Esophagus muscularis mucosa (tissue), 4 donors: ENCODE data around the gene POLDIP2. TPM values are rescaled to one million over a fixed set of nuclear protein-coding genes. Genes with fewer than 3 reads are reported as not detected.

Experiments used
- DNase-seq: peaks from one replicate; pipeline ENCODE4 v3.0.0-alpha.2; 2017; ENCODE audit errors: extremely low spot score
- H3K27ac ChIP-seq, 4 donors: fragments of 200-600 bp; sonication (generic); replicated peaks in 1 of 4; 1 replicate in 3 of 4; 2 replicates in 1 of 4; pipeline ENCODE4 v1.5.1; 2016 to 2019; ENCODE audit warnings: mild to moderate bottlenecking in 1 of 4
- H3K27me3 ChIP-seq, 4 donors: fragments of 200-600 bp; sonication (generic); one replicate each; pipeline versions ENCODE4 v1.5.1 to v1.6.0; 2016 to 2019
- H3K36me3 ChIP-seq, 4 donors: fragments of 200-600 bp; sonication (generic); one replicate each; pipeline ENCODE4 v1.5.1; 2016 to 2019
- H3K4me1 ChIP-seq, 4 donors: fragments of 200-600 bp; sonication (generic); one replicate each; pipeline ENCODE4 v1.5.1; 2016 to 2019
- H3K4me3 ChIP-seq, 4 donors: fragments of 200-600 bp; sonication (generic); 1 replicate in 2 of 4; 2 replicates in 2 of 4; pipeline ENCODE4 v1.5.1; 2016 to 2019; ENCODE audit warnings: mild to moderate bottlenecking in 4 of 4, moderate library complexity in 1 of 4
- H3K9me3 ChIP-seq, 4 donors: fragments of 200-600 bp; sonication (generic); 1 replicate in 3 of 4; 2 replicates in 1 of 4; pipeline ENCODE4 v1.5.1; 2016 to 2019
- EP300 ChIP-seq: sonication (generic); formaldehyde crosslinking; IDR thresholded peaks from one replicate; pipeline ENCODE4 v1.6.1; 2017; ENCODE audit warnings: antibody characterized with exemption
- POLR2A ChIP-seq: fragments of 450-650 bp; IDR thresholded peaks from one replicate; pipeline ENCODE4 v1.6.1; 2017; ENCODE audit warnings: antibody characterized with exemption, moderate library complexity, mild to moderate bottlenecking, low read depth
- POLR2AphosphoS5 ChIP-seq, 2 donors: sonication (generic); formaldehyde crosslinking; IDR thresholded peaks; one replicate each; pipeline ENCODE4 v1.6.1; 2017; ENCODE audit warnings: antibody characterized with exemption in 2 of 2
- WGBS: methylation state at CpG from one replicate; pipeline ENCODE4 v1.1.5; 2018; 5-methylcytosine and 5-hydroxymethylcytosine counted together
- intact Hi-C: fragments of 100-400 bp; cut with DNase I; formaldehyde crosslinking; loops from one replicate; pipeline ENCODE4 v1.15.1; 2023
- total RNA-seq, 4 donors: library from RNA; depleted of rRNA; stranded (reverse); fragments of >200 nt; gene quantifications; one replicate each; pipeline versions ENCODE4 v1.1.0 to v1.2.1, GENCODE V29; 2016
- TF ChIP-seq, protein P1 (sequence below), 3 experiments: fragments of 200-600 bp in 2 of 3; fragments of 450-650 bp in 1 of 3; sonication (generic) in 2 of 3; IDR thresholded peaks; one replicate each; pipeline ENCODE4 v1.5.1; 2017 to 2019; ENCODE audit warnings: antibody characterized with exemption in 3 of 3, mild to moderate bottlenecking in 2 of 3, moderate library complexity in 1 of 3

POLDIP2 gene
- total RNA-seq, 4 donors from 2014 or later, result 67.7 to 97.5 (median 81.4) TPM

DNA sequence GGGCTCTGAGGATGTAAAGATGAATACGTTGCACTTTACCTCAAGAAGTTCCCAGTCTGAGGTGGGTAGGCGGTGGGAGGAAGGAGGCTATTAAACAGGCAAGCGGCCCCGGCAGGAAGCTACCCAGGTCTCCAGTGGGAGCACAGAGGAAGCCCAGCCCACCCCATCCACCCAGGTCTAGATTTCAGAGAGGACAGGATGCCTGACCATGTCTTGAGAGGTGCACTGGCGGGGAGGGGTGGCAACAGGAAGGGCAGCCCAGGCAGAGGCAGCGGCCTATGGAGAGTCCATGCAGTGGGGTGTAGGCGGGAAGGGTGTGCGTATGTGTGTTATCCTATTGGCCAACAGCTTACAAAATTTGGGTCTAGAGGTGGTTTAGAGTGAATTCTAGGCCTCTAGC, 28.1 kb upstream of the POLDIP2 start:
- 87% methylated on average over 8 of the region's 8 CpGs for WGBS
- H3K36me3 ChIP-seq, result peaks cover 22 to 64% (median 39%) of the 10 kb centered on the region in 4 donors
- H3K27me3 ChIP-seq, result no peaks in the 10 kb centered on the region
- H3K27ac ChIP-seq, result no peak overlapping the region
- peak overlapping the region; percentile 46 to 59 (median 46) for H3K4me3 ChIP-seq
- no peak for DNase-seq
- no peaks in the 10 kb centered on the region for H3K9me3 ChIP-seq
- peaks cover 8 to 15% (median 11%) of the 10 kb centered on the region in 4 donors for H3K4me1 ChIP-seq
- no peak for TF ChIP-seq POLR2AphosphoS5 (IDR thresholded peaks at IDR 0.05)
- TF ChIP-seq, protein P1, sequence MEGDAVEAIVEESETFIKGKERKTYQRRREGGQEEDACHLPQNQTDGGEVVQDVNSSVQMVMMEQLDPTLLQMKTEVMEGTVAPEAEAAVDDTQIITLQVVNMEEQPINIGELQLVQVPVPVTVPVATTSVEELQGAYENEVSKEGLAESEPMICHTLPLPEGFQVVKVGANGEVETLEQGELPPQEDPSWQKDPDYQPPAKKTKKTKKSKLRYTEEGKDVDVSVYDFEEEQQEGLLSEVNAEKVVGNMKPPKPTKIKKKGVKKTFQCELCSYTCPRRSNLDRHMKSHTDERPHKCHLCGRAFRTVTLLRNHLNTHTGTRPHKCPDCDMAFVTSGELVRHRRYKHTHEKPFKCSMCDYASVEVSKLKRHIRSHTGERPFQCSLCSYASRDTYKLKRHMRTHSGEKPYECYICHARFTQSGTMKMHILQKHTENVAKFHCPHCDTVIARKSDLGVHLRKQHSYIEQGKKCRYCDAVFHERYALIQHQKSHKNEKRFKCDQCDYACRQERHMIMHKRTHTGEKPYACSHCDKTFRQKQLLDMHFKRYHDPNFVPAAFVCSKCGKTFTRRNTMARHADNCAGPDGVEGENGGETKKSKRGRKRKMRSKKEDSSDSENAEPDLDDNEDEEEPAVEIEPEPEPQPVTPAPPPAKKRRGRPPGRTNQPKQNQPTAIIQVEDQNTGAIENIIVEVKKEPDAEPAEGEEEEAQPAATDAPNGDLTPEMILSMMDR (IDR thresholded peaks at IDR 0.05), result no peak
- TF ChIP-seq POLR2A, result no peak
- no peak for TF ChIP-seq EP300
- intact Hi-C loops, result no loop called here

- 37% methylated on average over 2 of the region's 29 CpGs for WGBS
- no peak for DNase-seq
- Histone ChIP-seq H3K27ac (no peak overlapping the region), H3K36me3 (peaks cover 22 to 60% (median 36%) of the 10 kb centered on the region in 4 donors), H3K9me3 (no peaks in the 10 kb centered on the region), H3K4me3 (peak overlapping the region; percentile 46 to 59 (median 46)), H3K4me1 (peaks cover 8 to 15% (median 11%) of the 10 kb centered on the region in 4 donors), H3K27me3 (no peaks in the 10 kb centered on the region)
- intact Hi-C loops, result no loop called here
- TF ChIP-seq POLR2A, result no peak
- no peak for TF ChIP-seq EP300
- no peak for TF ChIP-seq POLR2AphosphoS5 (IDR thresholded peaks at IDR 0.05)
- TF ChIP-seq, protein P1 (IDR thresholded peaks at IDR 0.05), result no peak
Measured at GRCh38 chr17:28385037-28385400, 27.7 kb upstream of the POLDIP2 start.

- 47% methylated on average over 17 of the region's 56 CpGs for WGBS
- H3K4me1 ChIP-seq, result peaks cover 8 to 15% (median 11%) of the 10 kb centered on the region in 4 donors
- peak overlapping the region; percentile 46 to 59 (median 46) for H3K4me3 ChIP-seq
- intact Hi-C loops, result no loop called here
- no peaks in the 10 kb centered on the region for H3K9me3 ChIP-seq
- no peaks in the 10 kb centered on the region for H3K27me3 ChIP-seq
- no peak overlapping the region for H3K27ac ChIP-seq
- H3K36me3 ChIP-seq, result peaks cover 22 to 54% (median 30%) of the 10 kb centered on the region in 4 donors
- no peak for TF ChIP-seq EP300
- TF ChIP-seq, protein P1 (IDR thresholded peaks at IDR 0.05), result no peak
- no peak for TF ChIP-seq POLR2AphosphoS5 (IDR thresholded peaks at IDR 0.05)
- TF ChIP-seq POLR2A, result no peak
- no peak for DNase-seq
Measured at GRCh38 chr17:28384281-28385036, 27.1 kb upstream of the POLDIP2 start.

- DNase-seq, result no peak
- WGBS, result 38% methylated on average over 33 of the region's 72 CpGs
- intact Hi-C loops, result no loop called here
Measured at GRCh38 chr17:28381141-28381825, 24.0 kb upstream of the POLDIP2 start.

More at GRCh38 chr17:28381141-28381825, 24.0 kb upstream of the POLDIP2 start:
- peaks cover 8 to 15% (median 11%) of the 10 kb centered on the region in 4 donors for H3K4me1 ChIP-seq
- H3K4me3 ChIP-seq, result no peak overlapping the region
- TF ChIP-seq POLR2A (no peak), EP300 (no peak), POLR2AphosphoS5 (IDR thresholded peaks at IDR 0.05) (no peak)
- TF ChIP-seq, protein P1 (IDR thresholded peaks at IDR 0.05), result no peak
- H3K27me3 ChIP-seq, result no peaks in the 10 kb centered on the region
- peaks cover 0 to 31% (median 14%) of the 10 kb centered on the region in 4 donors for H3K36me3 ChIP-seq
- H3K27ac ChIP-seq, result no peak overlapping the region
- no peaks in the 10 kb centered on the region for H3K9me3 ChIP-seq
